Stimulated activated naive B cell treated with anti-CD40 and anti-IgM and Interleukin-4, amounts not matched to agents 10 μg/mL and 1 μg/mL and 100 μg/mL, for 72 hours (primary cell): ENCODE data around the gene CERS6.
"Not testable (repeated sequence)": the region's sequence is repeated elsewhere in the genome, so short reads cannot be mapped to it uniquely, and the experiment has no call there.

ENCODE experiments used
- ATAC-seq, 2 donors: fragments of 150-1000 bp; cut with Tn5 transposase; replicated peaks; 2 replicates each; pipeline ENCODE4 v1.10.0; 2021; ENCODE audit warnings: moderate library complexity in 1 of 2
- DNase-seq: peaks from one replicate; pipeline ENCODE4 v3.0.0; 2021
- H3K27ac Mint-ChIP-seq: one replicate; pipeline ENCODE4 v1.8.0; 2022; ENCODE audit warnings: mild to moderate bottlenecking, mixed read lengths
- H3K27me3 Mint-ChIP-seq, 2 donors: one replicate each; pipeline ENCODE4 v1.8.0; 2022; ENCODE audit warnings: mixed read lengths in 2 of 2
- H3K36me3 Mint-ChIP-seq, 2 donors: one replicate each; pipeline ENCODE4 v1.8.0; 2022; ENCODE audit warnings: mixed read lengths in 2 of 2, mild to moderate bottlenecking in 1 of 2
- H3K4me1 Mint-ChIP-seq, 2 donors: one replicate each; pipeline ENCODE4 v1.8.0; 2022; ENCODE audit warnings: mixed read lengths in 2 of 2, mild to moderate bottlenecking in 1 of 2
- H3K4me3 Mint-ChIP-seq, 2 donors: one replicate each; pipeline ENCODE4 v1.8.0; 2022; ENCODE audit warnings: mild to moderate bottlenecking in 2 of 2, mixed read lengths in 2 of 2, moderate library complexity in 1 of 2
- H3K9me3 Mint-ChIP-seq, 2 donors: one replicate each; pipeline ENCODE4 v1.8.0; 2022; ENCODE audit warnings: mixed read lengths in 2 of 2, mild to moderate bottlenecking in 1 of 2

The CERS6 gene

DNA sequence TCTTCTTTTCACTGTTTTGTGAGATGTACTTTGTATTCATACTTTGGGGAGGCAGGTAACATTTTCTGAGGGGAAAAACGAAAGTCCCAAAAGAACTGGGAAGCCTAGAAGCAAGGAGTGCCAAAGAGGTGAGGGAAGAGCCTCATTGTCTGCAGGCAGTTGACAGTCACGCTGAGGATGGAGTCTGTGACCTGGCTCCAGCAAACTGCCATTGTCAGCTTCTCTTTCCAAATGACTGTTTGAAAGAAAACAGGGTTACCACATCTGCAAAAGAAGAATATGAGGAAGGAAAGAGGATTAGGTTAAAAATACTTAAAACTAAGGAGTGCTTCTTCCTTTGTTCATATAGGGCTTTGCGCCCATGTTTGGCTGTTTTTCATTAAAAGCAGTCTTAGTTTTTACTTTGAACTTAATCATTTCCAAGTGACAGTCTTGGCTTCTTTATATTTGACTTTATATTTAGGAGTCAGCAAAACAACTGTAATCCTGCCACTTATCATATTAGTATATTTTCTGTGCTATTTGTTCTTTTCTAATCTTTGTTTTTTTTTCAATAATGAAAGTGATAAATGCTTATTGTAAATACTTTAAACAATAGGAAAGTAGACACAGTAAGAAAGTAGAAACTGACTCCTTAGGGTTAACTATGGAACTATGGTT, 35.0 kb downstream of the CERS6 start:
- Mint-ChIP-seq H3K9me3 (peaks cover 0 to 5% of the 10 kb centered on the region in 2 donors), H3K27ac (peak overlapping the region; percentile 96), H3K4me3 (peak overlapping the region; percentile 75 to 77), H3K4me1 (peaks cover 24 to 52% of the 10 kb centered on the region in 2 donors), H3K27me3 (no peaks in the 10 kb centered on the region), H3K36me3 (peaks cover 14 to 18% of the 10 kb centered on the region in 2 donors)
- DNase-seq: no peak
- peak in 1 of 2 donors; percentile 16 for ATAC-seq

DNA sequence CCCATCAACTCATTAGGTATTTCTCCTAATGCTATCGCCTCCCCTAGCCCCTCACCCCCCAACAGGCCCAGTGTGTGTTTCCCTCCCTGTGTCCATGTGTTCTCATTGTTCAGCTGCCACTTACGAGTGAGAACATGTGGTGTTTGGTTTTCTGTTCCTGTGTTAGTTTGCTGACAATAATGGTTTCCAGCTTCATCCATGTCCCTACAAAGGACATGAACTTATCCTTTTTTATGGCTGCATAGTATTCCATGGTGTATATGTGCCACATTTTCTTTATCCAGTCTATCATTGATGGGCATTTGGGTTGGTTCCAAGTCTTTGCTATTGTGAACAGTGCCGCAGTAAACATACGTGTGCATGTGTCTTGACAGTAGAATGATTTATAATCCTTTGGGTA, 35.7 kb downstream of the CERS6 start:
- not testable (repeated sequence) for H3K4me3 Mint-ChIP-seq, ATAC-seq, H3K27ac Mint-ChIP-seq, DNase-seq, H3K9me3 Mint-ChIP-seq, H3K27me3 Mint-ChIP-seq
- Mint-ChIP-seq H3K4me1 (peaks cover 24 to 53% of the 10 kb centered on the region in 2 donors), H3K36me3 (peaks cover 11 to 18% of the 10 kb centered on the region in 2 donors)

DNA sequence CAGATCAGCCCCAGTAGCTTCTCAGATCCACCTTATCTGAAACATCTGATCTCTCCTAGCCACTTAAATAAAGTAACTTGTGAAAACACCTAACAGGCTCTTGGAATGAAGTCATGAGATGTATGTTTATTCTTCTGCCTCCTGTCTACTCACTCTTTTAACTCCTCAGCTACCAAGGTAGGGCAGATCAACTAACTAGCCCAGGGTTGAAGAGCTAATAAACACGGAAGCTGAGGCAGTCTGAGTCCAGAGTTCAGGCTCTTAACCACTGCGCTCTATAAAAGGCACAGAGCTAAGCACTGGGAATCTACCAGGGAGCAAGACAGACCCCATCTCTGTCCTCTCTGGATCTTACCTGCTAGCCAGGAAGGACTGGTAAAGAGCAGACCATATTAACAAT, 37.1 kb downstream of the CERS6 start:
- not testable (repeated sequence) for H3K27ac Mint-ChIP-seq, H3K9me3 Mint-ChIP-seq, H3K4me3 Mint-ChIP-seq, DNase-seq, ATAC-seq, H3K27me3 Mint-ChIP-seq
- Mint-ChIP-seq H3K36me3 (peaks cover 16 to 32% of the 10 kb centered on the region in 2 donors), H3K4me1 (peaks cover 29 to 66% of the 10 kb centered on the region in 2 donors)

- Mint-ChIP-seq H3K27me3 (no peaks in the 10 kb centered on the region), H3K36me3 (peaks cover 20 to 39% of the 10 kb centered on the region in 2 donors), H3K4me1 (peaks cover 29 to 70% of the 10 kb centered on the region in 2 donors), H3K9me3 (peaks cover 3 to 8% of the 10 kb centered on the region in 2 donors), H3K4me3 (no peak overlapping the region), H3K27ac (no peak overlapping the region)
- ATAC-seq (no peak), DNase-seq (no peak)
These were observed 38.2 kb downstream of the CERS6 start for GRCh38 chr2:168494190-168494711.

DNA sequence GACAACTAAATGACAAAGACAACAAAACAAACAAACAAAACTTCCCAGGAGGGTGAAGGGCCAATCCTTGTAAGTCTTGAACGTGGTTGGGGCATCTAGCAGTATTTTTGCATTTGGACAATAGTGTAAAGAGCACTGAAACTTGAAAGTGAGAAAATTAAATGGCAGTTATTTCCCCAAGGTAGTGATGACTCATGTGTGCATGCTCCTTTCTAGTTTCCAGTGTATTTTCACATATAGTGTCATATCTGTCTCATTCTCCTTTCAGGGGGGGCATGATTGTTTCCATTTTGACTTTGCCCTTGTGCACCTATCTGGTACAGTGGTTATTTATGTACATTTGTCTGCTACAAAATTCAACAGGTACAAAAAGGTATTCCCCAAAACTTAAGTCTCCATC, 39.5 kb downstream of the CERS6 start:
- Mint-ChIP-seq H3K36me3 (peaks cover 25 to 51% of the 10 kb centered on the region in 2 donors), H3K27ac (peak overlapping the region; percentile 70)
- peak; percentile 87 to 88 for ATAC-seq

GRCh38 chr2:168496906-168497305, 40.8 kb downstream of the CERS6 start:
- H3K4me3 Mint-ChIP-seq: no peak overlapping the region
- H3K27me3 Mint-ChIP-seq: no peaks in the 10 kb centered on the region
- peaks cover 27 to 62% of the 10 kb centered on the region in 2 donors for H3K36me3 Mint-ChIP-seq
- ATAC-seq (no peak), DNase-seq (no peak)
- peaks cover 23 to 47% of the 10 kb centered on the region in 2 donors for H3K4me1 Mint-ChIP-seq
- peak overlapping the region; percentile 78 for H3K27ac Mint-ChIP-seq
- H3K9me3 Mint-ChIP-seq: peaks cover 9 to 10% of the 10 kb centered on the region in 2 donors

More for the DNA sequence above, 39.5 kb downstream of the CERS6 start:
- Mint-ChIP-seq H3K4me1 (peaks cover 29 to 57% of the 10 kb centered on the region in 2 donors), H3K27me3 (no peaks in the 10 kb centered on the region), H3K4me3 (peak overlapping the region; percentile 37 to 64), H3K9me3 (peaks cover 7 to 10% of the 10 kb centered on the region in 2 donors)
- DNase-seq: peak; percentile 14

DNA sequence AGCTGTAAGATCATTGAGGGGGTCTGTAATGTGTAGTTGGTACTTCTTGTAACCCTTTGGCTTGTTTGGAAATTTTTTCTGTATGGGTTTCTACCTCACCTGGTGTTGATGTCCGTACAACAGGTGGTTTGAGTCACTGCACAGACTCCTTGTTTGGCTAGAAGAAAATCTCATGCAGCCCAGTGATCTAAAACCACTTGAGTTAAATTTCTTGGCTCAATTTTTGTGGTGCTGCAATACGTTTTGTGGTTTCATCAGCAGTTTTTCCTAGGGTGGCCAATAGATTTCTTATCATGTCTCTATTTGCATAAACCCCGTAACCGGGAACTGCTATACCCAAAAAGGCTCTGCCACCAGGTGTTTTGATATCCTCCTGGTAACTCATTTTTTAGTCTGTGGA, 43.4 kb downstream of the CERS6 start:
- peaks cover 25 to 54% of the 10 kb centered on the region in 2 donors for H3K4me1 Mint-ChIP-seq
- H3K9me3 Mint-ChIP-seq: peaks cover 15 to 16% of the 10 kb centered on the region in 2 donors
- no peak overlapping the region for H3K4me3 Mint-ChIP-seq
- ATAC-seq (no peak), DNase-seq (no peak)
- H3K36me3 Mint-ChIP-seq: peaks cover 33 to 58% of the 10 kb centered on the region in 2 donors
- no peaks in the 10 kb centered on the region for H3K27me3 Mint-ChIP-seq
- no peak overlapping the region for H3K27ac Mint-ChIP-seq

GRCh38 chr2:168500516-168500915, 44.4 kb downstream of the CERS6 start:
- no peak overlapping the region for H3K4me3 Mint-ChIP-seq
- H3K4me1 Mint-ChIP-seq: peaks cover 28 to 50% of the 10 kb centered on the region in 2 donors

GRCh38 chr2:168501466-168502065, 45.5 kb downstream of the CERS6 start:
- Mint-ChIP-seq H3K4me1 (peaks cover 24 to 43% of the 10 kb centered on the region in 2 donors), H3K36me3 (peaks cover 29 to 57% of the 10 kb centered on the region in 2 donors), H3K9me3 (peaks cover 11 to 15% of the 10 kb centered on the region in 2 donors), H3K27me3 (no peaks in the 10 kb centered on the region), H3K27ac (no peak overlapping the region), H3K4me3 (no peak overlapping the region)
- DNase-seq (no peak), ATAC-seq (no peak)

More at GRCh38 chr2:168500516-168500915, 44.4 kb downstream of the CERS6 start:
- DNase-seq (no peak), ATAC-seq (no peak)
- Mint-ChIP-seq H3K27me3 (no peaks in the 10 kb centered on the region), H3K9me3 (peaks cover 14 to 15% of the 10 kb centered on the region in 2 donors), H3K27ac (no peak overlapping the region), H3K36me3 (peaks cover 29 to 61% of the 10 kb centered on the region in 2 donors)

DNA sequence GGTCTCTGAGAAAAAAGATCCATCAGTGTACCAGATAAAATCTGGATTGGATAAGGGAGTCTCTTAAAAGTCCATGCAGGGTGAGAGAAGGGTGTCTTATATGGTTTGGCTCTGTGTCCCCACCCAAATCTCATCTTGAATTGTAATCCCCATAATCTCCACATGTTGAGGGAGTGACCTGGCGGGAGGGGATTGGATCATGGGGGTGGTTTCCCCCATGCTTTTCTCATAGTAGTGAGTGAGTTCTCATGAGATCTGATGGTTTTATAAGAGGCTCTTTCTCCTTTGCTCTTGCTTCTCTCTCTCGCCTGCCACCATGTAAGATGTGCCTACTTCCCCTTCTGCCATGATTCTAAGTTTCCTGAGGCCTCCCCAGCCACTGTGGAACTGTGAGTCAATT, 46.8 kb downstream of the CERS6 start:
- not testable (repeated sequence) for H3K27ac Mint-ChIP-seq, H3K4me3 Mint-ChIP-seq, H3K27me3 Mint-ChIP-seq, ATAC-seq, DNase-seq
- Mint-ChIP-seq H3K36me3 (peaks cover 27 to 47% of the 10 kb centered on the region in 2 donors), H3K9me3 (peaks cover 11 to 15% of the 10 kb centered on the region in 2 donors), H3K4me1 (peaks cover 22 to 33% of the 10 kb centered on the region in 2 donors)

DNA sequence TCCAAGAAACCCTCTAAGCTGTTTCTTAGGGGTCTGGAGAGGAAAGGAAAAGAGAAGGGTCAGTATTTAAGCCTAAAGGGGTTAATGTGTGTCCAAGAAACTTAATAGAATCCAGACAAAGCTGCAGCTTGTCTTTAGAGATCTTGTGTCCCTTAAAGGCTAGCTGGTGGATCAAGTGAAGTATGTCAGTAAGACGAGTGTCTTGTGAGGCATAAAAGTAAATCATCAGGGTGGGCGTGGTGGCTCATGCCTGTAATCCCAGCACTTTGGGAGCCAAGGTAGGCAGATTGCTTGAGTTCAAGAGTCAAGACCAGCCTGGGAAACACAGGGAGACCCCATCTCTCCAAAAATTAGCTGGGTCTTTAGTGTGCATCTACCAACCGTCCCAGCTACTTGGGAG, 47.8 kb downstream of the CERS6 start:
- ATAC-seq: no peak
- Mint-ChIP-seq H3K4me3 (no peak overlapping the region), H3K27me3 (no peaks in the 10 kb centered on the region), H3K36me3 (peaks cover 19 to 37% of the 10 kb centered on the region in 2 donors), H3K27ac (no peak overlapping the region), H3K4me1 (peaks cover 20 to 24% of the 10 kb centered on the region in 2 donors), H3K9me3 (peaks cover 9 to 11% of the 10 kb centered on the region in 2 donors)
- no peak for DNase-seq

DNA sequence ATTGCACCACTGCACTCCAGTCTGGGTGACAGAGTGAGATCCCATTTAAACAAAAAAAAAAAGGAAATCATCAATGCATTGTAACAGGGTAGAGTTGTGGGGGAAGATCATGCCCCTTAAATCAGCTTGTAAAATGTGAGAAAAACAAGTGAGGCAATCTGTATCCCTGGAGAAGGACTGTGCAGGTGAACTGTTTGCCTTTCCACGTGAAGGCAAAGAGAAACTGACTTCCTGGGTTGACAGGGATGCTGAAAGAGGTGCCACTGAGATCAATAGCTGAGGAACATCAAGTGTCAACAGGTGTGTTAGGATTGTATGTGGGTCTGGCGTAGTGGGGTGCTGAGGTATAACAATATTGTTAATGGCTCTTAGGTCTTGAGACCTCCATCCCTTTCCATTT, 48.3 kb downstream of the CERS6 start:
- H3K27ac Mint-ChIP-seq: no peak overlapping the region
- peaks cover 18 to 35% of the 10 kb centered on the region in 2 donors for H3K36me3 Mint-ChIP-seq
- DNase-seq (no peak), ATAC-seq (no peak)
- peaks cover 18 to 22% of the 10 kb centered on the region in 2 donors for H3K4me1 Mint-ChIP-seq
- no peak overlapping the region for H3K4me3 Mint-ChIP-seq
- H3K27me3 Mint-ChIP-seq: no peaks in the 10 kb centered on the region
- peaks cover 7 to 11% of the 10 kb centered on the region in 2 donors for H3K9me3 Mint-ChIP-seq

GRCh38 chr2:168510125-168510756, 54.2 kb downstream of the CERS6 start:
- Mint-ChIP-seq H3K9me3 (peaks cover 0 to 2% of the 10 kb centered on the region in 2 donors), H3K4me3 (no peak overlapping the region), H3K36me3 (peaks cover 0 to 15% of the 10 kb centered on the region in 2 donors), H3K27me3 (no peaks in the 10 kb centered on the region), H3K4me1 (peaks cover 14 to 23% of the 10 kb centered on the region in 2 donors), H3K27ac (no peak overlapping the region)
- no peak for DNase-seq
- no peak for ATAC-seq

DNA sequence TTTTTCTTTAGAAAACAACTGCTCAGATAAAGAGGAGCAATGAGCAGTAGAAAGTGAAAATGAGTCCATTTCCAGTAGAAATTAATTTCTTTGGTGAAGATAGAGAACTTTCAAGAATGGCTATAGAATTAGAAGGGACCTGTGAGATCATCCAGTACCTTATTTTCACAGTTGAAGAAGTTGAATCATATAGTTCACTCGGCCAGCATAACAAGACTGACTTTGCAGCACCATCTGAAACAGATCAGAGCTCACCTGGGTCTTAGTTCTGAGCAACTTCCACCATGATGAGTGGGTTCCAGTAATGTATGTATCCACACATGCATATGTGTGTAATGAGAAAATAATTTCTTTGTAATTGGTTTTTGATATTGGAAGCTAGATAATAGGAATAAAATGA, 58.6 kb downstream of the CERS6 start:
- peaks cover 0 to 2% of the 10 kb centered on the region in 2 donors for H3K9me3 Mint-ChIP-seq
- H3K36me3 Mint-ChIP-seq: peaks cover 0 to 15% of the 10 kb centered on the region in 2 donors
- H3K27me3 Mint-ChIP-seq: no peaks in the 10 kb centered on the region
- DNase-seq (no peak), ATAC-seq (no peak)
- H3K27ac Mint-ChIP-seq: no peak overlapping the region
- no peak overlapping the region for H3K4me3 Mint-ChIP-seq
- peaks cover 22 to 41% of the 10 kb centered on the region in 2 donors for H3K4me1 Mint-ChIP-seq
